Panc1 (cell line): Measurements from ENCODE around the gene TMA7B.

Experiments used
- POLR2AphosphoS5 ChIP-seq: IDR thresholded peaks from 2 replicates; pipeline ENCODE4 v1.6.1; 2012; ENCODE audit warnings: mild to moderate bottlenecking, low read depth, low read length, moderate library complexity
- SIN3A ChIP-seq: IDR thresholded peaks from 2 replicates; pipeline ENCODE4 v1.6.1; 2012; ENCODE audit warnings: low read depth, mild to moderate bottlenecking, low read length, moderate library complexity, borderline replicate concordance; ENCODE audit not compliant: insufficient read depth
- TCF7L2 ChIP-seq: IDR thresholded peaks from 2 replicates; pipeline ENCODE4 v1.6.1; 2011; ENCODE audit warnings: mild to moderate bottlenecking, low read depth, low read length, inconsistent platforms
- TF ChIP-seq, protein P1 (sequence below): fragments of 450-650 bp; IDR thresholded peaks from 2 replicates; pipeline ENCODE4 v1.5.1; 2017; ENCODE audit warnings: mild to moderate bottlenecking
- TF ChIP-seq, protein P2 (sequence below), 2 experiments: IDR thresholded peaks; 2 replicates each; pipeline ENCODE4 v1.6.1; 2011 to 2012; ENCODE audit warnings: low read depth in 2 of 2, control low read depth in 1 of 2, low read length in 1 of 2, mild to moderate bottlenecking in 1 of 2, moderate library complexity in 1 of 2; ENCODE audit not compliant: insufficient read depth in 1 of 2

DNA sequence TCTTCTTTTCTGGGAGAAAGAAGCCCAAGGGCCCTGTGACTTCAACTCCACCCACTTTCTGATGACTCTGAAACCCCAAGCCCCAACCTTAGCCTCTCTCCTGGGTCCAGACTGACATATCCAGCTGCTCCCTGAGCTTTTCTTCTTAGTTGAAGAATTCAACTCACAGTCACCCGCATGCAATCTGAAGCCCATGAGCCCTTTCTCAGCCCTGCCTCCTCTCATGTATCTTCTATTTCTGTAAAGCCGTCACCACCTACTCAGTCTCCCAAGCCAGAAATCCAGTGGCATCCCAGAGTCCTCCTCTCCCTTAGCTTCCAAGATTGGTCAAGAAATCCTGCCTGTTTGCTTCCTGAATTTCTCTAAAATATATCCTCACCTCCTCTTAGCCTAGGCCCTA, 7.1 kb upstream of the TMA7B start:
- TF ChIP-seq POLR2AphosphoS5 (no peak), TCF7L2 (no peak), SIN3A (no peak)
- TF ChIP-seq, protein P1, sequence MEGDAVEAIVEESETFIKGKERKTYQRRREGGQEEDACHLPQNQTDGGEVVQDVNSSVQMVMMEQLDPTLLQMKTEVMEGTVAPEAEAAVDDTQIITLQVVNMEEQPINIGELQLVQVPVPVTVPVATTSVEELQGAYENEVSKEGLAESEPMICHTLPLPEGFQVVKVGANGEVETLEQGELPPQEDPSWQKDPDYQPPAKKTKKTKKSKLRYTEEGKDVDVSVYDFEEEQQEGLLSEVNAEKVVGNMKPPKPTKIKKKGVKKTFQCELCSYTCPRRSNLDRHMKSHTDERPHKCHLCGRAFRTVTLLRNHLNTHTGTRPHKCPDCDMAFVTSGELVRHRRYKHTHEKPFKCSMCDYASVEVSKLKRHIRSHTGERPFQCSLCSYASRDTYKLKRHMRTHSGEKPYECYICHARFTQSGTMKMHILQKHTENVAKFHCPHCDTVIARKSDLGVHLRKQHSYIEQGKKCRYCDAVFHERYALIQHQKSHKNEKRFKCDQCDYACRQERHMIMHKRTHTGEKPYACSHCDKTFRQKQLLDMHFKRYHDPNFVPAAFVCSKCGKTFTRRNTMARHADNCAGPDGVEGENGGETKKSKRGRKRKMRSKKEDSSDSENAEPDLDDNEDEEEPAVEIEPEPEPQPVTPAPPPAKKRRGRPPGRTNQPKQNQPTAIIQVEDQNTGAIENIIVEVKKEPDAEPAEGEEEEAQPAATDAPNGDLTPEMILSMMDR = no peak
- TF ChIP-seq, protein P2, sequence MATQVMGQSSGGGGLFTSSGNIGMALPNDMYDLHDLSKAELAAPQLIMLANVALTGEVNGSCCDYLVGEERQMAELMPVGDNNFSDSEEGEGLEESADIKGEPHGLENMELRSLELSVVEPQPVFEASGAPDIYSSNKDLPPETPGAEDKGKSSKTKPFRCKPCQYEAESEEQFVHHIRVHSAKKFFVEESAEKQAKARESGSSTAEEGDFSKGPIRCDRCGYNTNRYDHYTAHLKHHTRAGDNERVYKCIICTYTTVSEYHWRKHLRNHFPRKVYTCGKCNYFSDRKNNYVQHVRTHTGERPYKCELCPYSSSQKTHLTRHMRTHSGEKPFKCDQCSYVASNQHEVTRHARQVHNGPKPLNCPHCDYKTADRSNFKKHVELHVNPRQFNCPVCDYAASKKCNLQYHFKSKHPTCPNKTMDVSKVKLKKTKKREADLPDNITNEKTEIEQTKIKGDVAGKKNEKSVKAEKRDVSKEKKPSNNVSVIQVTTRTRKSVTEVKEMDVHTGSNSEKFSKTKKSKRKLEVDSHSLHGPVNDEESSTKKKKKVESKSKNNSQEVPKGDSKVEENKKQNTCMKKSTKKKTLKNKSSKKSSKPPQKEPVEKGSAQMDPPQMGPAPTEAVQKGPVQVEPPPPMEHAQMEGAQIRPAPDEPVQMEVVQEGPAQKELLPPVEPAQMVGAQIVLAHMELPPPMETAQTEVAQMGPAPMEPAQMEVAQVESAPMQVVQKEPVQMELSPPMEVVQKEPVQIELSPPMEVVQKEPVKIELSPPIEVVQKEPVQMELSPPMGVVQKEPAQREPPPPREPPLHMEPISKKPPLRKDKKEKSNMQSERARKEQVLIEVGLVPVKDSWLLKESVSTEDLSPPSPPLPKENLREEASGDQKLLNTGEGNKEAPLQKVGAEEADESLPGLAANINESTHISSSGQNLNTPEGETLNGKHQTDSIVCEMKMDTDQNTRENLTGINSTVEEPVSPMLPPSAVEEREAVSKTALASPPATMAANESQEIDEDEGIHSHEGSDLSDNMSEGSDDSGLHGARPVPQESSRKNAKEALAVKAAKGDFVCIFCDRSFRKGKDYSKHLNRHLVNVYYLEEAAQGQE (IDR thresholded peaks at IDR 0.05; ENCODE audit: insufficient read depth in 1 of 2, low read depth in 2 of 2, low read length in 1 of 2) = no peak
